Measurements from ENCODE around the gene SDC3.

Gene SDC3

GRCh38 chr1:30896905-30897304 lies 11.7 kb downstream of the SDC3 start:
- no peak overlapping the region for H3K4me3 ChIP-seq (ENCODE audit: low read depth, low read length)
- in situ Hi-C loops (cut with HindIII; ENCODE audit: low sequenced_read_pairs), result no loop called here
- TF ChIP-seq, protein P1, sequence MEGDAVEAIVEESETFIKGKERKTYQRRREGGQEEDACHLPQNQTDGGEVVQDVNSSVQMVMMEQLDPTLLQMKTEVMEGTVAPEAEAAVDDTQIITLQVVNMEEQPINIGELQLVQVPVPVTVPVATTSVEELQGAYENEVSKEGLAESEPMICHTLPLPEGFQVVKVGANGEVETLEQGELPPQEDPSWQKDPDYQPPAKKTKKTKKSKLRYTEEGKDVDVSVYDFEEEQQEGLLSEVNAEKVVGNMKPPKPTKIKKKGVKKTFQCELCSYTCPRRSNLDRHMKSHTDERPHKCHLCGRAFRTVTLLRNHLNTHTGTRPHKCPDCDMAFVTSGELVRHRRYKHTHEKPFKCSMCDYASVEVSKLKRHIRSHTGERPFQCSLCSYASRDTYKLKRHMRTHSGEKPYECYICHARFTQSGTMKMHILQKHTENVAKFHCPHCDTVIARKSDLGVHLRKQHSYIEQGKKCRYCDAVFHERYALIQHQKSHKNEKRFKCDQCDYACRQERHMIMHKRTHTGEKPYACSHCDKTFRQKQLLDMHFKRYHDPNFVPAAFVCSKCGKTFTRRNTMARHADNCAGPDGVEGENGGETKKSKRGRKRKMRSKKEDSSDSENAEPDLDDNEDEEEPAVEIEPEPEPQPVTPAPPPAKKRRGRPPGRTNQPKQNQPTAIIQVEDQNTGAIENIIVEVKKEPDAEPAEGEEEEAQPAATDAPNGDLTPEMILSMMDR (IDR thresholded peaks at IDR 0.05; ENCODE audit: low read depth, low read length, missing control alignments), result no peak
- no peak for DNase-seq (ENCODE audit: low read depth)

GRCh38 chr1:30895944-30896660 lies 12.5 kb downstream of the SDC3 start:
- in situ Hi-C loops (cut with HindIII; ENCODE audit: low sequenced_read_pairs), result no loop called here
- no peak overlapping the region for H3K4me3 ChIP-seq (ENCODE audit: low read depth, low read length)
- no peak for DNase-seq (ENCODE audit: low read depth)
- TF ChIP-seq, protein P1 (IDR thresholded peaks at IDR 0.05; ENCODE audit: low read depth, low read length, missing control alignments), result no peak

DNA sequence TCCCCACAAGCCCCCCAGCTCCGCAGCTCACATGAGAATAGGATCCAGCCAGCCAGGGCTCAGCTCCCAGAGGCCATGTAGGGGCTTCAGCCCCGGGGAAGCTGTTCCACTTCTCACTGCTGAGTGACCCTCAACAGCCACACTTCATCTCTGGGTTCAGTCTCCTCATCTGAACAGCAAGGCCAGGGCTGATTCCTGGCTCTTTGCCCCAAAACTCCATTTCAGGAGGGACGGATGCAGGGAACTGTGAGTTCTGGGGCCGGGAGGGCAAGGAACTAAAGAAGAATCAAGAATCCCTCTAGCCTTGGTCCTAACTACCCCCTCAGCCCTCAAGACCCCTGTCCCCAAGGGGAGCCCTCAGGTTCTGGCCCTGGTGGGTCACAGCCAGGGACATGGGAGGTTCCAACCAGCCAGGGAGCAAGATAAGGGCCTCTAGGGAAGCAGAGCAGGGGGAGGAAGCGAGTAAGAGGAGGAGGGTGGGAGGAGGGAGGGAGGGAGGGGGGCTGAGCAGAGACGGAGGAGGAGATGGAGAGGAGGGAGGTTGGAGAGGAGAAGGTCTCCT lies 13.1 kb downstream of the SDC3 start:
- TF ChIP-seq, protein P1 (IDR thresholded peaks at IDR 0.05; ENCODE audit: low read depth, low read length, missing control alignments), result no peak
- in situ Hi-C loops (cut with HindIII; ENCODE audit: low sequenced_read_pairs), result no loop called here
- DNase-seq (ENCODE audit: low read depth), result no peak

DNA sequence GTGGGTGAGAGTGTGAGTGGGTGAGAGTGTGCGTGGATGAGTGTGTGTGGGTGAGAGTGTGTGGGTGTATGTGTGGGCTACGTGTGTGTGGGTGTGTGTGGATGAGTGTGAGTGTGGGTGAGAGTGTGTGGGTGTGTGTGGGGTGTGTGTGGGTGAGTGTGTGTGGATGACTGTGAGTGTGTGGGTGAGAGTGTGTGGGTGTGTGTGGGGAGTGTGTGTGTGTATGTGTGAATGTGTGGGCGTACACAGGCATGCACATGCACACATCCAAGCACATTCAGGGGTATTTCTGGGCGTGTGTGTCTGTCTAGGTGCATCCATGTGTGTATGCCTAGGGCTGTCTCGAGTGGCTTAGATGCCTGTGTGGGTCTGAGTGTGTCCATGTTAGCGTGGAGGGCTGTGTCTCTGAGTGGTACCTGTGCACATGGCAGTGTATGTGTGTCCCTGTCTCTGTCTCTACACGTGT lies 14.0 kb downstream of the SDC3 start:
- DNase-seq (ENCODE audit: low read depth), result no peak
- no peak overlapping the region for H3K4me3 ChIP-seq (ENCODE audit: low read depth, low read length)
- in situ Hi-C loops (cut with HindIII; ENCODE audit: low sequenced_read_pairs), result no loop called here
- TF ChIP-seq, protein P1 (IDR thresholded peaks at IDR 0.05; ENCODE audit: low read depth, low read length, missing control alignments), result no peak

More for the DNA sequence above, 13.1 kb downstream of the SDC3 start:
- no peak overlapping the region for H3K4me3 ChIP-seq (ENCODE audit: low read depth, low read length)

DNA sequence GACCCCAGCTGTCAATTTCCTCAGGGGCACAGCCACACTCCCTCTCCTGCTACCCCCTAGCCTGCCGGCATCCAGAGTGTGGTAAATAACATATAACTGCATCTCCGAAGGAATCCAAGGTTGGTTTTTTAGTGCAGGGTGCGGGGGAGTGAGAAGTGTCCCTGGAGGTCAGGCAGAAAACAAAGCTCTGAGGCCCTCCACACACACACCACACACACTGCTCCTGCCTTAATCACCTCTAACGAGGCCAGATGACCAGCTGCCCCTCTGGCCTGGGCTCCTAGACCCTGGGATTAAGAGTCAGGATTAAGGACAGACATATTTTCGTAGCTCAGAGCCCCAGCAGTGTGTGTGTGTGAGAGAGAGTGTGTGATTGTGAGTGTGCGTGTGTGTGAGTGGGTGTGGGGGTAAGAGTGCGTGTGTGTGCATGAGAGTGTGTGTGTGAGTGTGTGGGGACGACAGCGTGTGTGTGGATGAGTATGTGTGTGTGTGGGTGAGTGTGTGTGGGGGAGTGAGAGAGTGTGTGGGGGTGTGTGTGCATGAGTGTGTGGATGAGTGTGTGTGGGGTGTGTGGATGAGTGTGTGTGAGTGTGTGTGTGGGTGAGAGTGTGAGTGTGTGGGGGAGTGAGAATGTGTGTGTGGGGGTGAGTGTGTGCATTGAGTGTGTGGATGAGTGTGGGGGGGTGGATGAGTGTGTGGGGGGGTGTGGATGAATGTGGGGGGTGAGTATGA lies 14.6 kb downstream of the SDC3 start:
- TF ChIP-seq, protein P1 (IDR thresholded peaks at IDR 0.05; ENCODE audit: low read depth, low read length, missing control alignments), result no peak
- DNase-seq (ENCODE audit: low read depth), result no peak
- no peak overlapping the region for H3K4me3 ChIP-seq (ENCODE audit: low read depth, low read length)
- in situ Hi-C loops (cut with HindIII; ENCODE audit: low sequenced_read_pairs), result no loop called here

DNA sequence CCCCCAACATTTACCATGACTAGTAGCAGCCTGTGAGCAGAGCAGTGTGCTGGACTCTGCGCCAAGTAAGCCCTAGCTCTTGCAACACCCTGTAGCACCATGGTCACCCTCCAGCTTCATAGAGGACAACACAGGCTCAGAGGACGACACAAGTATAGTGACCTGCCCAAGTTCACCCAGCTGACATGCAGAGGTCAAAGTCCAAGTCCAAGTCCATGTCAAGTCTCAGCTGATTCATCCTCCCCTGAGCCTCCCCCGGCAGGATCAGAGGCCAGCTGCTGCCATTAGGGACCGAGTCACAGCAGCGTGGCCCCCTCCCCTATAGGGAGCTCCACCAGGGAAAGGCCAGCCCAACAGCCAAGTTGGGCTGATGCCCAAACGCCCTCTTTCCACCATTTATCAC lies 15.9 kb downstream of the SDC3 start:
- in situ Hi-C loops (cut with HindIII; ENCODE audit: low sequenced_read_pairs), result no loop called here
- no peak overlapping the region for H3K4me3 ChIP-seq (ENCODE audit: low read depth, low read length)
- TF ChIP-seq, protein P1 (IDR thresholded peaks at IDR 0.05; ENCODE audit: low read depth, low read length, missing control alignments), result no peak
- DNase-seq (ENCODE audit: low read depth), result no peak
